Brain microvascular endothelial cell (primary cell): ENCODE results near the gene ADCY5.

Source experiments
- DNase-seq: peaks from one replicate; pipeline ENCODE4 v3.0.0-alpha.2; 2020
- H3K27ac ChIP-seq: fragments of 250-450 bp; sonication (Bioruptor Pico); 2 replicates; pipeline ENCODE4 v1.5.1; 2020; ENCODE audit warnings: mild to moderate bottlenecking, moderate library complexity
- H3K27me3 ChIP-seq: fragments of 250-450 bp; sonication (Bioruptor Pico); replicated peaks from 2 replicates; pipeline ENCODE4 v1.5.1; 2020; ENCODE audit warnings: mild to moderate bottlenecking
- H3K36me3 ChIP-seq: fragments of 250-450 bp; sonication (Bioruptor Pico); replicated peaks from 2 replicates; pipeline ENCODE4 v1.5.1; 2020; ENCODE audit warnings: mild to moderate bottlenecking
- H3K4me3 ChIP-seq: 2 replicates; pipeline ENCODE4 v1.5.1; 2011; ENCODE audit warnings: low read depth, mild to moderate bottlenecking, control low read depth, low read length, moderate library complexity
- CTCF ChIP-seq: IDR thresholded peaks from 2 replicates; pipeline ENCODE4 v1.5.1; 2011; ENCODE audit warnings: low read depth, mild to moderate bottlenecking, moderate library complexity, low read length, control low read depth, inconsistent platforms; ENCODE audit errors: missing control alignments
- in situ Hi-C: cut with HindIII; loops from 2 replicates; pipeline ENCODE4 v1.10.0; 2017; ENCODE audit warnings: low sequenced_read_pairs, low pct_ligation_motif_present

ADCY5 gene

GRCh38 chr3:123442908-123443307, 6.0 kb downstream of the ADCY5 start:
- in situ Hi-C loops: no loop called here
- no peak for TF ChIP-seq CTCF
- H3K36me3 ChIP-seq: no peaks in the 10 kb centered on the region
- H3K27me3 ChIP-seq: peaks cover 45% of the 10 kb centered on the region
- H3K4me3 ChIP-seq: no peak overlapping the region
- DNase-seq: no peak
- no peak overlapping the region for H3K27ac ChIP-seq

GRCh38 chr3:123442125-123442524, 6.8 kb downstream of the ADCY5 start:
- in situ Hi-C loops: no loop called here

GRCh38 chr3:123439806-123440580, 8.9 kb downstream of the ADCY5 start:
- H3K4me3 ChIP-seq: no peak overlapping the region
- DNase-seq: no peak
- H3K36me3 ChIP-seq: no peaks in the 10 kb centered on the region
- no peak for TF ChIP-seq CTCF
- in situ Hi-C loops: no loop called here
- H3K27me3 ChIP-seq: peaks cover 18% of the 10 kb centered on the region
- H3K27ac ChIP-seq: no peak overlapping the region

More at GRCh38 chr3:123442125-123442524, 6.8 kb downstream of the ADCY5 start:
- Histone ChIP-seq H3K4me3 (no peak overlapping the region), H3K27me3 (peaks cover 39% of the 10 kb centered on the region), H3K27ac (no peak overlapping the region), H3K36me3 (no peaks in the 10 kb centered on the region)
- no peak for TF ChIP-seq CTCF
- DNase-seq: no peak

- no peaks in the 10 kb centered on the region for H3K36me3 ChIP-seq
- no peak for TF ChIP-seq CTCF
- in situ Hi-C loops: no loop called here
Measured at GRCh38 chr3:123432832-123433523, 15.9 kb downstream of the ADCY5 start.

GRCh38 chr3:123431658-123432324, 17.1 kb downstream of the ADCY5 start:
- no peak for TF ChIP-seq CTCF
- DNase-seq: no peak
- H3K27ac ChIP-seq: no peak overlapping the region
- peaks cover 11% of the 10 kb centered on the region for H3K27me3 ChIP-seq
- in situ Hi-C loops: no loop called here
- no peak overlapping the region for H3K4me3 ChIP-seq
- H3K36me3 ChIP-seq: no peaks in the 10 kb centered on the region

More at GRCh38 chr3:123432832-123433523, 15.9 kb downstream of the ADCY5 start:
- Histone ChIP-seq H3K4me3 (no peak overlapping the region), H3K27me3 (peaks cover 9% of the 10 kb centered on the region), H3K27ac (no peak overlapping the region)
- no peak for DNase-seq
